BE2C (cell line): ENCODE results near the gene CCDC86.

Source experiments
- DNase-seq: peaks from one replicate; pipeline ENCODE4 v3.0.0-alpha.2; 2020
- H3K27me3 ChIP-seq: fragments of 250-450 bp; sonication (Bioruptor Pico); 2 replicates; pipeline ENCODE4 v1.5.1; 2020; ENCODE audit warnings: mild to moderate bottlenecking
- H3K36me3 ChIP-seq: fragments of 250-450 bp; sonication (Bioruptor Pico); 2 replicates; pipeline ENCODE4 v1.5.1; 2020; ENCODE audit warnings: mild to moderate bottlenecking
- H3K4me1 ChIP-seq: fragments of 250-450 bp; sonication (Bioruptor Pico); 2 replicates; pipeline ENCODE4 v1.5.1; 2020
- H3K4me3 ChIP-seq: 2 replicates; pipeline ENCODE4 v1.5.1; 2011; ENCODE audit warnings: low read depth, low read length
- H3K9me3 ChIP-seq: fragments of 250-450 bp; sonication (Bioruptor Pico); 2 replicates; pipeline ENCODE4 v1.5.1; 2020
- CTCF ChIP-seq: IDR thresholded peaks from 2 replicates; pipeline ENCODE4 v1.5.1; 2012; ENCODE audit warnings: mild to moderate bottlenecking, low read depth, low read length

Gene CCDC86

GRCh38 chr11:60849641-60850520, 8.0 kb downstream of the CCDC86 start:
- H3K4me3 ChIP-seq, result no peak overlapping the region
- no peak for DNase-seq
- H3K27me3 ChIP-seq, result no peaks in the 10 kb centered on the region
- no peak for TF ChIP-seq CTCF
- H3K9me3 ChIP-seq, result no peaks in the 10 kb centered on the region
- H3K4me1 ChIP-seq, result no peaks in the 10 kb centered on the region
- peaks cover 13% of the 10 kb centered on the region for H3K36me3 ChIP-seq

- no peak for DNase-seq
- Histone ChIP-seq H3K9me3 (no peaks in the 10 kb centered on the region), H3K27me3 (no peaks in the 10 kb centered on the region), H3K4me3 (no peak overlapping the region), H3K4me1 (no peaks in the 10 kb centered on the region), H3K36me3 (peaks cover 8% of the 10 kb centered on the region)
- TF ChIP-seq CTCF, result no peak
These were observed 9.6 kb downstream of the CCDC86 start for GRCh38 chr11:60851327-60852104.

- Histone ChIP-seq H3K4me1 (no peaks in the 10 kb centered on the region), H3K27me3 (no peaks in the 10 kb centered on the region), H3K4me3 (no peak overlapping the region), H3K9me3 (no peaks in the 10 kb centered on the region), H3K36me3 (peaks cover 8% of the 10 kb centered on the region)
- no peak for TF ChIP-seq CTCF
- DNase-seq, result no peak
These were observed 10.4 kb downstream of the CCDC86 start for GRCh38 chr11:60852117-60852981.

- H3K4me1 ChIP-seq, result no peaks in the 10 kb centered on the region
- peaks cover 8% of the 10 kb centered on the region for H3K36me3 ChIP-seq
- no peak for DNase-seq
- no peaks in the 10 kb centered on the region for H3K9me3 ChIP-seq
- no peak for TF ChIP-seq CTCF
- no peak overlapping the region for H3K4me3 ChIP-seq
- H3K27me3 ChIP-seq, result no peaks in the 10 kb centered on the region
These were observed 11.4 kb downstream of the CCDC86 start for GRCh38 chr11:60852982-60853950.

GRCh38 chr11:60854140-60854846, 12.4 kb downstream of the CCDC86 start:
- Histone ChIP-seq H3K4me1 (no peaks in the 10 kb centered on the region), H3K9me3 (no peaks in the 10 kb centered on the region), H3K36me3 (peaks cover 4% of the 10 kb centered on the region), H3K4me3 (no peak overlapping the region), H3K27me3 (no peaks in the 10 kb centered on the region)
- no peak for DNase-seq
- TF ChIP-seq CTCF, result no peak
